ENCODE data around the gene PWWP2B.
A peak's percentile ranks its signal among the peaks of the same experiment; 100 is the strongest.

PWWP2B gene

GRCh38 chr10:132428486-132428995 lies 31.5 kb downstream of the PWWP2B start:
- Histone ChIP-seq H3K27me3 (ENCODE audit: insufficient read depth, poor library complexity, severe bottlenecking) (no peaks in the 10 kb centered on the region), H3K27ac (ENCODE audit: poor library complexity, severe bottlenecking) (no peak overlapping the region), H3K4me3 (ENCODE audit: severe bottlenecking) (no peak overlapping the region), H3K9me3 (ENCODE audit: severe bottlenecking) (no peaks in the 10 kb centered on the region), H3K4me1 (ENCODE audit: insufficient read depth, poor library complexity, severe bottlenecking) (peaks cover 10% of the 10 kb centered on the region), H3K36me3 (ENCODE audit: low read depth) (no peaks in the 10 kb centered on the region)
- ATAC-seq (ENCODE audit: low read depth): no peak
- no peak for TF ChIP-seq CTCF (IDR thresholded peaks at IDR 0.05; ENCODE audit: poor library complexity, severe bottlenecking)
- DNase-seq (ENCODE audit: low spot score): no peak

- TF ChIP-seq CTCF (IDR thresholded peaks at IDR 0.05; ENCODE audit: poor library complexity, severe bottlenecking): no peak
- DNase-seq (ENCODE audit: low spot score) (no peak), ATAC-seq (ENCODE audit: low read depth) (peak; percentile 7; the same call in 1 of the 3 replicates)
- H3K27me3 ChIP-seq (ENCODE audit: insufficient read depth, poor library complexity, severe bottlenecking): no peaks in the 10 kb centered on the region
- no peaks in the 10 kb centered on the region for H3K9me3 ChIP-seq (ENCODE audit: severe bottlenecking)
- no peak overlapping the region for H3K4me3 ChIP-seq (ENCODE audit: severe bottlenecking)
- H3K27ac ChIP-seq (ENCODE audit: poor library complexity, severe bottlenecking): no peak overlapping the region
- H3K4me1 ChIP-seq (ENCODE audit: insufficient read depth, poor library complexity, severe bottlenecking): peaks cover 4% of the 10 kb centered on the region
- no peaks in the 10 kb centered on the region for H3K36me3 ChIP-seq (ENCODE audit: low read depth)
Observed at GRCh38 chr10:132429281-132430230, 32.6 kb downstream of the PWWP2B start.

GRCh38 chr10:132430231-132430743 lies 33.3 kb downstream of the PWWP2B start:
- ATAC-seq (ENCODE audit: low read depth): no peak
- TF ChIP-seq CTCF (IDR thresholded peaks at IDR 0.05; ENCODE audit: poor library complexity, severe bottlenecking): no peak
- no peaks in the 10 kb centered on the region for H3K27me3 ChIP-seq (ENCODE audit: insufficient read depth, poor library complexity, severe bottlenecking)
- H3K4me3 ChIP-seq (ENCODE audit: severe bottlenecking): no peak overlapping the region
- no peak for DNase-seq (ENCODE audit: low spot score)
- no peaks in the 10 kb centered on the region for H3K36me3 ChIP-seq (ENCODE audit: low read depth)
- peaks cover 5% of the 10 kb centered on the region for H3K4me1 ChIP-seq (ENCODE audit: insufficient read depth, poor library complexity, severe bottlenecking)
- H3K9me3 ChIP-seq (ENCODE audit: severe bottlenecking): no peaks in the 10 kb centered on the region
- H3K27ac ChIP-seq (ENCODE audit: poor library complexity, severe bottlenecking): no peak overlapping the region

GRCh38 chr10:132430861-132431271 lies 33.9 kb downstream of the PWWP2B start:
- H3K4me3 ChIP-seq (ENCODE audit: severe bottlenecking): no peak overlapping the region
- no peaks in the 10 kb centered on the region for H3K27me3 ChIP-seq (ENCODE audit: insufficient read depth, poor library complexity, severe bottlenecking)
- H3K27ac ChIP-seq (ENCODE audit: poor library complexity, severe bottlenecking): no peak overlapping the region
- no peak for DNase-seq (ENCODE audit: low spot score)
- no peak for TF ChIP-seq CTCF (IDR thresholded peaks at IDR 0.05; ENCODE audit: poor library complexity, severe bottlenecking)
- ATAC-seq (ENCODE audit: low read depth): no peak
- H3K4me1 ChIP-seq (ENCODE audit: insufficient read depth, poor library complexity, severe bottlenecking): peaks cover 5% of the 10 kb centered on the region
- H3K36me3 ChIP-seq (ENCODE audit: low read depth): no peaks in the 10 kb centered on the region
- no peaks in the 10 kb centered on the region for H3K9me3 ChIP-seq (ENCODE audit: severe bottlenecking)

All from RWPE2 (cell line).